Measurements from ENCODE around the gene ERVH48-1.

GRCh38 chr21:42906233-42906632, 19.2 kb downstream of the ERVH48-1 start:
- TF ChIP-seq EZH2 (IDR thresholded peaks at IDR 0.05; ENCODE audit: low read length, missing control alignments) (no peak), CTCF (conservative IDR thresholded peaks at IDR 0.05 in 1 of 2, IDR thresholded peaks at IDR 0.05 in 1 of 2; ENCODE audit: low read depth in 1 of 2, low read length in 2 of 2) (no peak)

Data from fibroblast of lung (primary cell).